Activated effector memory CD4-positive, alpha-beta T cell treated with anti-CD3 and anti-CD28 coated beads, Interleukin-2, amount 50 U/mL, for 16 hours (primary cell): ENCODE results near the gene PXDN.
"Not testable (repeated sequence)": the region's sequence is repeated elsewhere in the genome, so short reads cannot be mapped to it uniquely, and the experiment has no call there.

ENCODE experiments used
- DNase-seq: peaks from one replicate; pipeline ENCODE4 v3.0.0-alpha.2; 2020

The PXDN gene

GRCh38 chr2:1626271-1626681 lies 118.0 kb downstream of the PXDN start:
- DNase-seq = no peak

GRCh38 chr2:1625281-1626001 lies 118.9 kb downstream of the PXDN start:
- DNase-seq = no peak

- DNase-seq = no peak
Measured at GRCh38 chr2:1623906-1624445, 120.3 kb downstream of the PXDN start.

GRCh38 chr2:1622521-1623200 lies 121.7 kb downstream of the PXDN start:
- DNase-seq = peak; percentile 48

GRCh38 chr2:1621976-1622375 lies 122.3 kb downstream of the PXDN start:
- not testable (repeated sequence) for DNase-seq

GRCh38 chr2:1621501-1621900 lies 122.8 kb downstream of the PXDN start:
- DNase-seq = no peak

- DNase-seq = no peak
Measured at GRCh38 chr2:1621041-1621440, 123.3 kb downstream of the PXDN start.

- peak; percentile 46 for DNase-seq
Measured at GRCh38 chr2:1620081-1620480, 124.2 kb downstream of the PXDN start.

- peak; percentile 10 for DNase-seq
Measured at GRCh38 chr2:1619556-1619955, 124.8 kb downstream of the PXDN start.

GRCh38 chr2:1618974-1619373 lies 125.3 kb downstream of the PXDN start:
- no peak for DNase-seq

- peak; percentile 51 for DNase-seq
Measured at GRCh38 chr2:1618191-1618961, 125.9 kb downstream of the PXDN start.

- DNase-seq = peak; percentile 50
Measured at GRCh38 chr2:1617425-1618021, 126.8 kb downstream of the PXDN start.

- DNase-seq = peak; percentile 24
Measured at GRCh38 chr2:1614564-1614963, 129.8 kb downstream of the PXDN start.

- peak; percentile 12 for DNase-seq
Measured at GRCh38 chr2:1613731-1614354, 130.5 kb downstream of the PXDN start.

GRCh38 chr2:1613078-1613445 lies 131.3 kb downstream of the PXDN start:
- peak; percentile 17 for DNase-seq

GRCh38 chr2:1612391-1613077 lies 131.8 kb downstream of the PXDN start:
- DNase-seq = peak; percentile 24

- peak; percentile 14 for DNase-seq
Measured at GRCh38 chr2:1611886-1612285, 132.4 kb downstream of the PXDN start.

GRCh38 chr2:1610096-1610485 lies 134.2 kb downstream of the PXDN start:
- DNase-seq = peak; percentile 37

GRCh38 chr2:1609485-1610095 lies 134.7 kb downstream of the PXDN start:
- DNase-seq = peak; percentile 21

- no peak for DNase-seq
Measured at GRCh38 chr2:1609040-1609439, 135.3 kb downstream of the PXDN start.

- peak; percentile 42 for DNase-seq
Measured at GRCh38 chr2:1607971-1608688, 136.2 kb downstream of the PXDN start.
